OCI-LY7 (cell line): Measurements from ENCODE around the gene GLIPR1. TPM values are rescaled to one million over a fixed set of nuclear protein-coding genes. Genes with fewer than 3 reads are reported as not detected.
A peak's percentile ranks its signal among the peaks of the same experiment; 100 is the strongest.

ENCODE experiments used
- BruUV-seq: library from RNA; stranded (reverse); fragments of 400-500 nt; replicated peaks from 2 replicates; lab custom pipeline; 2021; lab: Mats Ljungman, UMichigan
- CTCF ChIA-PET: fragments of 300-600 bp; sonication (Branson Sonifier 250); formaldehyde crosslinking; loops from one replicate; lab custom pipeline; 2022; ENCODE audit warnings: antibody characterized with exemption; ENCODE audit not compliant: unreplicated experiment; lab: Charles Lee
- POLR2A ChIA-PET: fragments of 300-600 bp; sonication (Branson Sonifier 250); formaldehyde crosslinking; loops from one replicate; lab custom pipeline; 2022; ENCODE audit warnings: antibody characterized with exemption; lab: Charles Lee
- DNase-seq: peaks from one replicate; pipeline ENCODE4 v3.0.0-alpha.2; 2015; ENCODE audit warnings: low spot score
- H2AFZ ChIP-seq: fragments of 200-600 bp; sonication (generic), shearing (Covaris generic); 2 replicates; pipeline ENCODE4 v1.6.1; 2014; ENCODE audit warnings: mild to moderate bottlenecking, antibody characterized with exemption, low read length, moderate library complexity
- H3K27ac ChIP-seq: fragments of 200-600 bp; sonication (generic); 2 replicates; pipeline ENCODE4 v1.5.1; 2014; ENCODE audit warnings: mixed run types, low read depth, mild to moderate bottlenecking, moderate library complexity, low read length, inconsistent platforms; ENCODE audit not compliant: poor library complexity, severe bottlenecking
- H3K36me3 ChIP-seq: fragments of 200-600 bp; sonication (generic); 2 replicates; pipeline ENCODE4 v1.6.1; 2014; ENCODE audit warnings: mild to moderate bottlenecking, antibody characterized with exemption, low read length, moderate library complexity, mixed read lengths; ENCODE audit not compliant: insufficient read depth
- H3K4me1 ChIP-seq: fragments of 200-600 bp; sonication (generic); 2 replicates; pipeline ENCODE4 v1.5.1; 2014; ENCODE audit warnings: mild to moderate bottlenecking, low read length; ENCODE audit not compliant: insufficient read depth, poor library complexity, severe bottlenecking
- H3K4me2 ChIP-seq: fragments of 200-600 bp; sonication (generic); 2 replicates; pipeline ENCODE4 v1.6.1; 2014; ENCODE audit warnings: mild to moderate bottlenecking, low read length
- H3K4me3 ChIP-seq: fragments of 200-600 bp; sonication (generic); 2 replicates; pipeline ENCODE4 v1.5.1; 2014; ENCODE audit warnings: mild to moderate bottlenecking, low read depth, low read length; ENCODE audit not compliant: poor library complexity, severe bottlenecking
- H3K79me2 ChIP-seq: fragments of 200-600 bp; sonication (generic); 2 replicates; pipeline ENCODE4 v1.6.1; 2016; ENCODE audit warnings: low read depth, mild to moderate bottlenecking, low read length, moderate library complexity, mixed read lengths; ENCODE audit not compliant: insufficient read depth
- H3K9me2 ChIP-seq: fragments of 200-600 bp; sonication (generic); 2 replicates; pipeline ENCODE4 v1.6.1; 2016; ENCODE audit warnings: mild to moderate bottlenecking, low read length, mixed read lengths; ENCODE audit not compliant: insufficient read depth
- H3K9me3 ChIP-seq: fragments of 200-600 bp; sonication (generic); 2 replicates; pipeline ENCODE4 v1.6.1; 2014; ENCODE audit warnings: mild to moderate bottlenecking, mixed run types, low read length, mixed read lengths
- H4K20me1 ChIP-seq: fragments of 200-600 bp; sonication (generic); 2 replicates; pipeline ENCODE4 v1.6.1; 2014; ENCODE audit warnings: mild to moderate bottlenecking, antibody characterized with exemption, low read length, moderate library complexity, mixed read lengths; ENCODE audit not compliant: insufficient read depth
- CTCF ChIP-seq: fragments of 200-600 bp; sonication (generic); conservative IDR thresholded peaks from 2 replicates; pipeline ENCODE4 v1.5.1; 2014; ENCODE audit warnings: mild to moderate bottlenecking, antibody characterized with exemption, low read length, moderate library complexity, mixed read lengths
- EZH2phosphoT487 ChIP-seq: fragments of 200-600 bp; sonication (generic); IDR thresholded peaks from 2 replicates; pipeline ENCODE4 v1.6.1; 2018; ENCODE audit warnings: low read depth, borderline replicate concordance, mild to moderate bottlenecking, mixed run types, antibody characterized with exemption, low read length, moderate library complexity, mixed read lengths
- intact Hi-C: fragments of 100-400 bp; cut with micrococcal nuclease; formaldehyde crosslinking; loops from one replicate; pipeline ENCODE4 v1.10.0; 2022; ENCODE audit not compliant: unreplicated experiment
- total RNA-seq, 2 experiments: library from RNA; depleted of rRNA in 1 of 2; stranded (reverse); fragments of >200 nt in 1 of 2; shearing (Covaris generic) in 1 of 2; gene quantifications; 2 replicates each; pipeline ENCODE4 v1.2.3, GENCODE V29; 2014 to 2022

The GLIPR1 gene
- total RNA-seq, 2 experiments from 2014 or later: 2.8 to 3.3 TPM

GRCh38 chr12:75508159-75508558, 27.6 kb downstream of the GLIPR1 start:
- POLR2A ChIA-PET: interaction anchor here (0.6 to 1.9 kb wide), 8 partner anchors 10 to 295 kb away, joined by 3 to 10 read pairs (median 4); no protein-coding TSS in a partner anchor
- H3K27ac ChIP-seq: no peak overlapping the region
- H3K9me2 ChIP-seq: no peaks in the 10 kb centered on the region
- no peak overlapping the region for H2AFZ ChIP-seq
- TF ChIP-seq EZH2phosphoT487 (no peak), CTCF (no peak)
- no peak for DNase-seq
- BruUV-seq: no TSS peak
- H3K36me3 ChIP-seq: peaks cover 52% of the 10 kb centered on the region
- no peak overlapping the region for H3K4me3 ChIP-seq
- peaks cover 42% of the 10 kb centered on the region for H3K79me2 ChIP-seq
- peaks cover 9% of the 10 kb centered on the region; the same call in 1 of the 2 replicates for H3K9me3 ChIP-seq
- intact Hi-C loops: loop anchor here (5.0 kb wide), 1 partner anchor 176 kb away; the partner anchor contains the start of genes CAPS2 and GLIPR1L1
- H3K4me2 ChIP-seq: peak overlapping the region; percentile 13; the same call in 1 of the 2 replicates
- H4K20me1 ChIP-seq: 0 out of 2 replicates have a peak, but pooled peaks cover 3% of the 10 kb centered on the region
- peaks cover 22% of the 10 kb centered on the region for H3K4me1 ChIP-seq
- CTCF ChIA-PET: interaction anchor here (1.5 kb wide), 1 partner anchor 37 kb away, joined by 3 read pairs; no protein-coding TSS in a partner anchor

GRCh38 chr12:75509621-75510020, 29.1 kb downstream of the GLIPR1 start:
- intact Hi-C loops: loop anchor here (2.0 to 10.0 kb wide), 6 partner anchors 29 to 1255 kb away; partner anchors contain the start of genes CAPS2, GLIPR1, GLIPR1L1 and NAP1L1
- peak overlapping the region; percentile 88 for H3K4me2 ChIP-seq
- peaks cover 22% of the 10 kb centered on the region for H3K4me1 ChIP-seq
- peaks cover 42% of the 10 kb centered on the region for H3K79me2 ChIP-seq
- BruUV-seq: no TSS peak
- ChIA-PET CTCF (no interaction called here), POLR2A (interaction anchor here (0.6 to 1.8 kb wide), 8 partner anchors 7 to 643 kb away, joined by 3 to 8 read pairs (median 3); no protein-coding TSS in a partner anchor)
- no peaks in the 10 kb centered on the region for H4K20me1 ChIP-seq
- no peak for TF ChIP-seq EZH2phosphoT487
- TF ChIP-seq CTCF: no peak
- H2AFZ ChIP-seq: no peak overlapping the region
- H3K27ac ChIP-seq: no peak overlapping the region
- H3K36me3 ChIP-seq: peaks cover 38% of the 10 kb centered on the region
- no peak for DNase-seq
- peaks cover 9% of the 10 kb centered on the region; the same call in 1 of the 2 replicates for H3K9me3 ChIP-seq
- H3K9me2 ChIP-seq: no peaks in the 10 kb centered on the region
- H3K4me3 ChIP-seq: peak overlapping the region; percentile 97
